H9 (cell line): ENCODE data around the gene SMIM22. TPM values are rescaled to one million over a fixed set of nuclear protein-coding genes. Genes with fewer than 3 reads are reported as not detected.

Source experiments
- DNase-seq: peaks from one replicate; pipeline ENCODE4 v3.0.0-alpha.2; 2017
- H2AFZ ChIP-seq: one replicate; pipeline ENCODE4 v1.6.1; 2013; ENCODE audit warnings: mild to moderate bottlenecking, low read length, control low read depth, moderate library complexity
- H2AK5ac ChIP-seq: 2 replicates; pipeline ENCODE4 v1.6.1; 2013; ENCODE audit warnings: low read length, control low read depth, mixed read lengths; ENCODE audit not compliant: insufficient read length
- H2BK120ac ChIP-seq: one replicate; pipeline ENCODE4 v1.6.1; 2013; ENCODE audit warnings: low read depth, mild to moderate bottlenecking, low read length, control low read depth, inconsistent platforms; ENCODE audit not compliant: poor library complexity, severe bottlenecking
- H2BK12ac ChIP-seq: 2 replicates; pipeline ENCODE4 v1.6.1; 2013; ENCODE audit warnings: low read length, control low read depth, mixed read lengths, low read depth; ENCODE audit not compliant: insufficient read length
- H2BK15ac ChIP-seq: 2 replicates; pipeline ENCODE4 v1.6.1; 2013; ENCODE audit warnings: low read depth, low read length, control low read depth
- H2BK20ac ChIP-seq: one replicate; pipeline ENCODE4 v1.6.1; 2013; ENCODE audit warnings: low read depth, mild to moderate bottlenecking, low read length, control low read depth, inconsistent platforms; ENCODE audit not compliant: poor library complexity, severe bottlenecking
- H2BK5ac ChIP-seq: 2 replicates; pipeline ENCODE4 v1.6.1; 2013; ENCODE audit warnings: low read length, control low read depth, mixed read lengths; ENCODE audit not compliant: insufficient read length
- H3K14ac ChIP-seq: 2 replicates; pipeline ENCODE4 v1.6.1; 2013; ENCODE audit warnings: low read length, control low read depth; ENCODE audit not compliant: insufficient read depth
- H3K18ac ChIP-seq: 2 replicates; pipeline ENCODE4 v1.6.1; 2013; ENCODE audit warnings: low read depth, mild to moderate bottlenecking, mixed read lengths, low read length, control low read depth; ENCODE audit not compliant: insufficient read length
- H3K23ac ChIP-seq: 2 replicates; pipeline ENCODE4 v1.6.1; 2013; ENCODE audit warnings: low read length, control low read depth, mixed read lengths, low read depth; ENCODE audit not compliant: insufficient read length
- H3K23me2 ChIP-seq: 2 replicates; pipeline ENCODE4 v1.6.1; 2013; ENCODE audit warnings: low read depth, mild to moderate bottlenecking, mixed read lengths, low read length, control low read depth; ENCODE audit not compliant: insufficient read length, poor library complexity, severe bottlenecking
- H3K27ac ChIP-seq: 2 replicates; pipeline ENCODE4 v1.5.1; 2013; ENCODE audit warnings: low read length, control low read depth, mixed read lengths, low read depth; ENCODE audit not compliant: insufficient read length
- H3K27me3 ChIP-seq: 2 replicates; pipeline ENCODE4 v1.6.1; 2013; ENCODE audit warnings: low read length, control low read depth, inconsistent platforms; ENCODE audit not compliant: insufficient read depth
- H3K4ac ChIP-seq: 2 replicates; pipeline ENCODE4 v1.6.1; 2013; ENCODE audit warnings: low read depth, mild to moderate bottlenecking, control low read depth, inconsistent platforms, low read length, moderate library complexity
- H3K4me1 ChIP-seq: 2 replicates; pipeline ENCODE4 v1.6.1; 2013; ENCODE audit warnings: low read length, control low read depth, inconsistent platforms; ENCODE audit not compliant: insufficient read depth
- H3K4me2 ChIP-seq: 2 replicates; pipeline ENCODE4 v1.6.1; 2013; ENCODE audit warnings: low read length, control low read depth, mixed read lengths; ENCODE audit not compliant: insufficient read length, insufficient read depth
- H3K56ac ChIP-seq: 2 replicates; pipeline ENCODE4 v1.6.1; 2013; ENCODE audit warnings: low read depth, mild to moderate bottlenecking, mixed read lengths, low read length, control low read depth; ENCODE audit not compliant: insufficient read length
- H3K79me1 ChIP-seq: 2 replicates; pipeline ENCODE4 v1.6.1; 2013; ENCODE audit warnings: low read depth, mild to moderate bottlenecking, moderate library complexity, low read length, control low read depth, inconsistent platforms; ENCODE audit not compliant: insufficient read depth, poor library complexity, severe bottlenecking
- H3K79me2 ChIP-seq: 2 replicates; pipeline ENCODE4 v1.6.1; 2013; ENCODE audit warnings: low read length, control low read depth, inconsistent platforms; ENCODE audit not compliant: insufficient read depth
- H3K9ac ChIP-seq: 2 replicates; pipeline ENCODE4 v1.6.1; 2013; ENCODE audit warnings: low read length, control low read depth, mixed read lengths; ENCODE audit not compliant: insufficient read length; ENCODE audit errors: extremely low read depth
- H3K9me3 ChIP-seq: one replicate; pipeline ENCODE4 v1.6.1; 2013; ENCODE audit warnings: low read depth, low read length, inconsistent platforms; ENCODE audit not compliant: control insufficient read depth
- H3T11ph ChIP-seq: one replicate; pipeline ENCODE4 v1.6.1; 2013; ENCODE audit warnings: mild to moderate bottlenecking, low read length, control low read depth, inconsistent platforms
- H4K20me1 ChIP-seq: one replicate; pipeline ENCODE4 v1.6.1; 2013; ENCODE audit not compliant: control insufficient read depth, insufficient read length, insufficient read depth
- H4K5ac ChIP-seq: 2 replicates; pipeline ENCODE4 v1.6.1; 2013; ENCODE audit warnings: low read depth, mild to moderate bottlenecking, mixed read lengths, low read length, control low read depth; ENCODE audit not compliant: insufficient read length
- H4K8ac ChIP-seq: replicated peaks from 2 replicates; pipeline ENCODE4 v1.6.1; 2013; ENCODE audit warnings: low read length, control low read depth, mixed read lengths, low read depth; ENCODE audit not compliant: insufficient read length
- H4K91ac ChIP-seq: 2 replicates; pipeline ENCODE4 v1.6.1; 2013; ENCODE audit warnings: low read depth, mild to moderate bottlenecking, moderate library complexity, mixed read lengths, low read length, control low read depth; ENCODE audit not compliant: insufficient read length
- H3K27ac Mint-ChIP-seq, 3 experiments: 2 replicates in 2 of 3; 3 replicates in 1 of 3; pipeline ENCODE4 v1.8.0; 2020 to 2021; ENCODE audit warnings: mixed read lengths in 3 of 3, mild to moderate bottlenecking in 1 of 3, moderate library complexity in 1 of 3
- H3K27me3 Mint-ChIP-seq: 2 replicates; pipeline ENCODE4 v1.8.0; 2021; ENCODE audit warnings: low read depth, mild to moderate bottlenecking, moderate library complexity, mixed read lengths
- H3K36me3 Mint-ChIP-seq, 3 experiments: 2 replicates in 2 of 3; 3 replicates in 1 of 3; pipeline ENCODE4 v1.8.0; 2020 to 2021; ENCODE audit warnings: low read depth in 3 of 3, mixed read lengths in 3 of 3; ENCODE audit not compliant: insufficient read depth in 1 of 3
- H3K4me1 Mint-ChIP-seq, 2 experiments: 2 replicates each; pipeline ENCODE4 v1.8.0; 2020; ENCODE audit warnings: mixed read lengths in 2 of 2
- H3K4me3 Mint-ChIP-seq, 2 experiments: 2 replicates in 1 of 2; 3 replicates in 1 of 2; pipeline ENCODE4 v1.8.0; 2020 to 2021; ENCODE audit warnings: mild to moderate bottlenecking in 2 of 2, mixed read lengths in 2 of 2, moderate library complexity in 1 of 2
- H3K9me3 Mint-ChIP-seq, 2 experiments: 2 replicates in 1 of 2; 3 replicates in 1 of 2; pipeline ENCODE4 v1.8.0; 2020; ENCODE audit warnings: mild to moderate bottlenecking in 2 of 2, mixed read lengths in 2 of 2, moderate library complexity in 1 of 2
- WGBS: extraction: QIAGEN DNeasy Blood & Tissue Kit; methylation state at CpG from one replicate; pipeline ENCODE4 v1.1.7; 2013; ENCODE audit warnings: missing lambda C conversion rate, low lambda C conversion rate, mixed read lengths; ENCODE audit not compliant: insufficient read length; ENCODE audit errors: extremely low coverage; 5-methylcytosine and 5-hydroxymethylcytosine counted together
- total RNA-seq: library from RNA; stranded (reverse); gene quantifications from 2 replicates; pipeline ENCODE4 v1.2.1, GENCODE V29; 2021
- TF ChIP-seq, protein P1 (sequence below): fragments of 200-600 bp; sonication (generic); conservative IDR thresholded peaks from 3 replicates; pipeline ENCODE4 v1.8.0; 2021; ENCODE audit warnings: antibody characterized with exemption, mild to moderate bottlenecking

SMIM22 gene
- total RNA-seq, 1 experiment from 2014 or later: not detected

DNA sequence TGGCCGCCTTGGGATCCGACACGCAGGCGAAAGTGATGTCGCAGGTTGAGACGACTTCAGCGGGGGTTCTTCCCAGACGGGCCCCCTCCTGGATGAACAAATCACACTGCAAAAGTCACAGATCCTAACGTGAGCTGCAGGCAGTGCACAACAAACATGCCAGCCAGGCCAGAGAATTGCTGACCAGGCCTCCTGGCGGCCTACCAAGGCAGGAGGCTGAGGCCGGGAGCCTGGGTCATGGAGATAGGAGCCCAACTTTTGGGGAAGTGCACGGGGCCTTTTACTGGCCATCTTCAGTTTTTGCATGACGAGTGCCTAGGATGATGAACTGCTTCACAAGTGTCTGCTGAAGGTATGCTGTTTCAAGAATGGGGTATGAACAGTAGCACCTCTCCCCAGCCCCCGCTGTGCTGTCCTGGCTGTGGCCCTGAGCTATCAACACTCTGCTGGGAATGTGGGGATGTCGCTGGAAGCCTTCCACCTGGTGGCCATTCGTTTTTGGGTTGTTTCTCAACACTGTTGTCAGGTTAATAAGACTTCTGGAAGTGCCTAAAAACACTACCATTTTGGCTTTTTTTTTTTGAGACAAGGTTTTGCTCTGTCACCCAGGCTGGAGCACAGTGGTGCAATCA is 19.5 kb downstream of the SMIM22 start:
- H3K14ac ChIP-seq: no peak overlapping the region
- no peak overlapping the region for H2BK5ac ChIP-seq
- no peak overlapping the region for H3K18ac ChIP-seq
- DNase-seq: no peak
- no peak overlapping the region for H3K56ac ChIP-seq
- no peak overlapping the region for H4K91ac ChIP-seq
- H3K23ac ChIP-seq: no peak overlapping the region
- no peaks in the 10 kb centered on the region for H3K9me3 ChIP-seq
- H3K27me3 ChIP-seq: no peaks in the 10 kb centered on the region
- H2BK12ac ChIP-seq: no peak overlapping the region
- no peak overlapping the region for H3K4me2 ChIP-seq
- H4K8ac ChIP-seq: no peak overlapping the region
- TF ChIP-seq, protein P1, sequence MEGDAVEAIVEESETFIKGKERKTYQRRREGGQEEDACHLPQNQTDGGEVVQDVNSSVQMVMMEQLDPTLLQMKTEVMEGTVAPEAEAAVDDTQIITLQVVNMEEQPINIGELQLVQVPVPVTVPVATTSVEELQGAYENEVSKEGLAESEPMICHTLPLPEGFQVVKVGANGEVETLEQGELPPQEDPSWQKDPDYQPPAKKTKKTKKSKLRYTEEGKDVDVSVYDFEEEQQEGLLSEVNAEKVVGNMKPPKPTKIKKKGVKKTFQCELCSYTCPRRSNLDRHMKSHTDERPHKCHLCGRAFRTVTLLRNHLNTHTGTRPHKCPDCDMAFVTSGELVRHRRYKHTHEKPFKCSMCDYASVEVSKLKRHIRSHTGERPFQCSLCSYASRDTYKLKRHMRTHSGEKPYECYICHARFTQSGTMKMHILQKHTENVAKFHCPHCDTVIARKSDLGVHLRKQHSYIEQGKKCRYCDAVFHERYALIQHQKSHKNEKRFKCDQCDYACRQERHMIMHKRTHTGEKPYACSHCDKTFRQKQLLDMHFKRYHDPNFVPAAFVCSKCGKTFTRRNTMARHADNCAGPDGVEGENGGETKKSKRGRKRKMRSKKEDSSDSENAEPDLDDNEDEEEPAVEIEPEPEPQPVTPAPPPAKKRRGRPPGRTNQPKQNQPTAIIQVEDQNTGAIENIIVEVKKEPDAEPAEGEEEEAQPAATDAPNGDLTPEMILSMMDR: peak; percentile 32; the same call in 2 of the 3 replicates
- Mint-ChIP-seq H3K27me3 (no peaks in the 10 kb centered on the region), H3K27ac (peak overlapping the region in 1 of 3 experiments; percentile 47; a peak in 1 of 7 replicates), H3K36me3 (peaks cover 33 to 86% (median 71%) of the 10 kb centered on the region in 3 experiments; a peak in 6 of 7 replicates), H3K4me1 (no peaks in the 10 kb centered on the region), H3K4me3 (no peak overlapping the region), H3K9me3 (no peaks in the 10 kb centered on the region)
- no peak overlapping the region for H3K9ac ChIP-seq
- no peak overlapping the region for H2BK20ac ChIP-seq
- H3K79me1 ChIP-seq: no peaks in the 10 kb centered on the region
- no peak overlapping the region for H4K5ac ChIP-seq
- H2AFZ ChIP-seq: no peak overlapping the region
- no peak overlapping the region for H2BK15ac ChIP-seq
- no peak overlapping the region for H2BK120ac ChIP-seq
- H3T11ph ChIP-seq: no peak overlapping the region
- H3K79me2 ChIP-seq: no peaks in the 10 kb centered on the region
- no peak overlapping the region for H2AK5ac ChIP-seq
- no CpG with 5 or more reads among the region's 16 CpGs for WGBS
- no peak overlapping the region for H3K27ac ChIP-seq
- H3K4me1 ChIP-seq: no peaks in the 10 kb centered on the region
- no peaks in the 10 kb centered on the region for H4K20me1 ChIP-seq
- no peaks in the 10 kb centered on the region for H3K23me2 ChIP-seq
- H3K4ac ChIP-seq: no peak overlapping the region
